Prostate gland (tissue), 2 donors: ENCODE results near the gene REPIN1. TPM values are rescaled to one million over a fixed set of nuclear protein-coding genes. Genes with fewer than 3 reads are reported as not detected.

Experiments used
- DNase-seq: peaks from one replicate; pipeline ENCODE4 v3.0.0-alpha.2; 2019; ENCODE audit warnings: low spot score
- H3K27ac ChIP-seq, 2 donors: fragments of 200-600 bp; sonication (generic); 2 replicates each; pipeline ENCODE4 v1.5.1; 2017 to 2019
- H3K27me3 ChIP-seq: fragments of 200-600 bp; sonication (generic); replicated peaks from 2 replicates; pipeline ENCODE4 v1.5.1; 2019; ENCODE audit not compliant: insufficient read depth
- H3K36me3 ChIP-seq, 2 donors: fragments of 200-600 bp; sonication (generic); 1 replicate in 1 of 2; 2 replicates in 1 of 2; pipeline versions ENCODE4 v1.5.1 to v1.8.1; 2017 to 2019
- H3K4me1 ChIP-seq: fragments of 200-600 bp; sonication (generic); replicated peaks from 2 replicates; pipeline ENCODE4 v1.5.1; 2019
- H3K4me3 ChIP-seq, 2 donors: fragments of 200-600 bp; sonication (generic); 2 replicates each; pipeline ENCODE4 v1.5.1; 2017 to 2019
- H3K9me3 ChIP-seq: fragments of 200-600 bp; sonication (generic); 2 replicates; pipeline ENCODE4 v1.5.1; 2017
- POLR2A ChIP-seq: fragments of 450-650 bp; IDR thresholded peaks from one replicate; pipeline ENCODE4 v1.6.1; 2016; ENCODE audit warnings: antibody characterized with exemption, mild to moderate bottlenecking
- POLR2AphosphoS5 ChIP-seq: sonication (generic); formaldehyde crosslinking; IDR thresholded peaks from one replicate; pipeline ENCODE4 v1.6.1; 2017; ENCODE audit warnings: antibody characterized with exemption
- WGBS: methylation state at CpG from one replicate; pipeline ENCODE4 v1.1.5; 2018; 5-methylcytosine and 5-hydroxymethylcytosine counted together
- intact Hi-C: fragments of 100-400 bp; cut with DNase I; formaldehyde crosslinking; loops from one replicate; pipeline ENCODE4 v1.14.2; 2022
- total RNA-seq, 2 donors: library from RNA; depleted of rRNA; stranded (reverse); fragments of >200 nt; gene quantifications; one replicate each; pipeline ENCODE4 v1.1.0, GENCODE V29; 2016
- TF ChIP-seq, protein P1 (sequence below), 4 experiments: fragments of 200-600 bp in 2 of 4; fragments of 450-650 bp in 2 of 4; sonication (generic) in 2 of 4; IDR thresholded peaks; 1 replicate in 3 of 4; 2 replicates in 1 of 4; pipeline ENCODE4 v1.5.1; 2016 to 2019; ENCODE audit warnings: antibody characterized with exemption in 4 of 4, mild to moderate bottlenecking in 2 of 4, moderate library complexity in 2 of 4

REPIN1 gene
- total RNA-seq, 2 donors from 2014 or later: 150 to 171 TPM

DNA sequence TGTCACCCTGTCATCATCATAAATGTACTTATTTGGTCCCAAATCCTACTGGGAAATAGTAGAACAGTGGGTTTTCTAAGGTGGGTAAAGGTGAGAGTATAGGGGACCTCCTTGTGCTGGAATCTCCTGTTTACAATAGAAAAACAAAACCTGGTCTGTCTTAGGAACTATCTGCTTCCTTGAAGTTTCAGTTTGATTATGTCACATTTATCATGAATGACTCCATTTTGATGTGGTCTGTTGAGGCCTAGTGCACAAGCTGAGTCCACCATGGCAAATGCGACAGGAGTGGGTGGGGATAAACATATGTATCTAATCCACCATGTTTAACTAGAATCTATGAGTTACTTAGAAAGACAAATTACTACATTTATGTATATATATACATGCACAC, 13.0 kb upstream of the REPIN1 start:
- TF ChIP-seq POLR2A (no peak), POLR2AphosphoS5 (no peak)
- TF ChIP-seq, protein P1, sequence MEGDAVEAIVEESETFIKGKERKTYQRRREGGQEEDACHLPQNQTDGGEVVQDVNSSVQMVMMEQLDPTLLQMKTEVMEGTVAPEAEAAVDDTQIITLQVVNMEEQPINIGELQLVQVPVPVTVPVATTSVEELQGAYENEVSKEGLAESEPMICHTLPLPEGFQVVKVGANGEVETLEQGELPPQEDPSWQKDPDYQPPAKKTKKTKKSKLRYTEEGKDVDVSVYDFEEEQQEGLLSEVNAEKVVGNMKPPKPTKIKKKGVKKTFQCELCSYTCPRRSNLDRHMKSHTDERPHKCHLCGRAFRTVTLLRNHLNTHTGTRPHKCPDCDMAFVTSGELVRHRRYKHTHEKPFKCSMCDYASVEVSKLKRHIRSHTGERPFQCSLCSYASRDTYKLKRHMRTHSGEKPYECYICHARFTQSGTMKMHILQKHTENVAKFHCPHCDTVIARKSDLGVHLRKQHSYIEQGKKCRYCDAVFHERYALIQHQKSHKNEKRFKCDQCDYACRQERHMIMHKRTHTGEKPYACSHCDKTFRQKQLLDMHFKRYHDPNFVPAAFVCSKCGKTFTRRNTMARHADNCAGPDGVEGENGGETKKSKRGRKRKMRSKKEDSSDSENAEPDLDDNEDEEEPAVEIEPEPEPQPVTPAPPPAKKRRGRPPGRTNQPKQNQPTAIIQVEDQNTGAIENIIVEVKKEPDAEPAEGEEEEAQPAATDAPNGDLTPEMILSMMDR (IDR thresholded peaks at IDR 0.05): no peak
- H3K27ac ChIP-seq: peak overlapping the region; percentile 72 to 79
- 89% methylated on average over 1 of the region's 1 CpG for WGBS
- intact Hi-C loops: no loop called here
- no peaks in the 10 kb centered on the region for H3K9me3 ChIP-seq
- DNase-seq: no peak
- no peak overlapping the region for H3K4me3 ChIP-seq
- H3K27me3 ChIP-seq: no peaks in the 10 kb centered on the region
- H3K36me3 ChIP-seq: no peaks in the 10 kb centered on the region
- no peaks in the 10 kb centered on the region for H3K4me1 ChIP-seq

DNA sequence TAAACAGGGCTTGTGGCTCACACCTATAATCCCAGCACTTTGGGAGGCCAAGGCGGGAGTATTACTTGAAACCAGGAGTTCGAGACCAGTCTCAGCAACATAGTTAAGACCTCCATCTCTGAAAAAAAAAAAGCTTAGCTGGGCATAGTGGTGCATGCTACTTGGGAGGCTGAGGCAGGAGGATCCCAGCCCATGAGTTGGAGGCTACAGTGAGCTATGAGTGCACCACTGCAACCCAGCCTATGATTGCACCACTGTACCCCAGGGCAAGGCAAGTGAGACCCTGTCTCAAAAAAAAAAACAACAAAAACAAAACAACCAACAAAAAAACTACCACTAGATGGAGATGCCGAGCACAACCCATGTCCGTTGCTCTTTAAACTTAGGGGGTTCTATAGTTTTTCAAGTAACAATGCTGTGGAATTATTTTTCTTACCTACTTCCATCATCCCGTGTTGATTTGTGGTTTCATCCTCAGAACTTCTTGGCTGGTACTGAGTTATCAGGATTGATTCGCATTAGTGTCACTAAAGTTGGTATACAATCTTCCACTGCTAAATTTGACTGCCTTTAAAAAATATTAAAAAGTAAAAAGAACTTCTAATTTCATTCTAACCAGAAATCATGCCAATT, 12.2 kb upstream of the REPIN1 start:
- Histone ChIP-seq H3K36me3 (no peaks in the 10 kb centered on the region), H3K4me3 (no peak overlapping the region), H3K27me3 (no peaks in the 10 kb centered on the region), H3K27ac (peak overlapping the region in 1 of 2 donors; percentile 79), H3K4me1 (no peaks in the 10 kb centered on the region), H3K9me3 (no peaks in the 10 kb centered on the region)
- WGBS: 41% methylated on average over 6 of the region's 6 CpGs
- intact Hi-C loops: no loop called here
- DNase-seq: no peak
- TF ChIP-seq, protein P1 (IDR thresholded peaks at IDR 0.05): peak; percentile 43 to 47 (median 45)
- TF ChIP-seq POLR2AphosphoS5: no peak
- TF ChIP-seq POLR2A: no peak

DNA sequence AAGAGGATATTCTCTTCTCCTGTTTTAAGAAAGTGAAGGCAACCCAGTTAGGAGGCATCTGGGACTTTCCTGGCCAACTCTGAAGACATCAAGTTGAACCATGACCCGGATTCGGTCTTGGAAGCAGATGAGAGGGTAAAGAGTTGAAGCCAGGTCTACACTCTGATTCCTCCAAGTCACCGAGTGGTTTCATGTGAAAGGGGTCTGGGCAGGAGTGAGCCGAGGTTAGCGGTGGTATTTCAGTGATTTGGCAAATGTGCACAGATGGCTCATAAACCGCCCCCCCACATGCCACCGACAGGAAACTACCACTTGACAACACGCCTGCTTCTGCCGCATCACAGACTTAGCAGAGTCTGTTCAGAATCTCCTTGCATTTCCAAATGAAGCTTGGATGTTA, 11.4 kb upstream of the REPIN1 start:
- no peak overlapping the region for H3K4me3 ChIP-seq

DNA sequence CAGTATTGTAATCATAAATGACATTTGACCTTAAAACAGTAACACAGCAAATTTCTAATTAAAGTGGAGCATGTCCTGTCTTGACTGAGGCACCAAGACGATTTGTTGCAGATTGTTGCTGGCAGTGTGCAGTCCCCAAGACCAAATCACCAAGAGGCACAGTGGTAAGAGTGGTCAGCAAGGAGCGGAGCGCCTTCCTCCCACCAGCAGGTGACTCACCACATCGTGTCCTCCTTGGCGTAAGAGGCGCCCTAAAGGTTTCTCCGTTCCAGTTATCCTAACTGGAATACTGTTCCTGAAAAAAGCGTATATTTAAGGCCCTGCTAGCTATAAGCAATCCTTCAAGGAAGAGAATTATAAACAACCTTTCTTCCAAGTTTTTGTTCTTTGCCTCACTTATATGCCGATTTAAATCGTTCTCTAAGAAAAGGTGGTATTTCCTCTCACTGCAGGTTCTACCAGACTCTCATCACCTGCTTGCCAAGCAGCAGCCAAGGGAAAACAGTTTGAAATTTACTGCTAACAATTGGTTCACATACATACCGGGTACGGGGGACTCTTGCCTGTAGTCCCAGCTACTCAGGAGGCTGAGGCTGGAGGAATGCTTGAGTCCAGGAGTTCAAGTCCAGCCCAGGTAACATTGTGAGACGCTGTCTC, 10.7 kb upstream of the REPIN1 start:
- intact Hi-C loops: no loop called here
- Histone ChIP-seq H3K4me3 (no peak overlapping the region), H3K36me3 (no peaks in the 10 kb centered on the region), H3K27ac (no peak overlapping the region), H3K9me3 (no peaks in the 10 kb centered on the region), H3K4me1 (no peaks in the 10 kb centered on the region), H3K27me3 (no peaks in the 10 kb centered on the region)
- TF ChIP-seq POLR2A: no peak
- TF ChIP-seq, protein P1 (IDR thresholded peaks at IDR 0.05): peak in 1 of 4 experiments; percentile 28
- TF ChIP-seq POLR2AphosphoS5: no peak
- no peak for DNase-seq
- 57% methylated on average over 13 of the region's 13 CpGs for WGBS

More for the DNA sequence above, 11.4 kb upstream of the REPIN1 start:
- H3K27me3 ChIP-seq: no peaks in the 10 kb centered on the region
- TF ChIP-seq, protein P1 (IDR thresholded peaks at IDR 0.05): no peak
- TF ChIP-seq POLR2A: no peak
- TF ChIP-seq POLR2AphosphoS5: no peak
- 28% methylated on average over 9 of the region's 9 CpGs for WGBS
- H3K4me1 ChIP-seq: no peaks in the 10 kb centered on the region
- no peaks in the 10 kb centered on the region for H3K36me3 ChIP-seq
- H3K9me3 ChIP-seq: no peaks in the 10 kb centered on the region
- no peak for DNase-seq
- no peak overlapping the region for H3K27ac ChIP-seq
- intact Hi-C loops: no loop called here

DNA sequence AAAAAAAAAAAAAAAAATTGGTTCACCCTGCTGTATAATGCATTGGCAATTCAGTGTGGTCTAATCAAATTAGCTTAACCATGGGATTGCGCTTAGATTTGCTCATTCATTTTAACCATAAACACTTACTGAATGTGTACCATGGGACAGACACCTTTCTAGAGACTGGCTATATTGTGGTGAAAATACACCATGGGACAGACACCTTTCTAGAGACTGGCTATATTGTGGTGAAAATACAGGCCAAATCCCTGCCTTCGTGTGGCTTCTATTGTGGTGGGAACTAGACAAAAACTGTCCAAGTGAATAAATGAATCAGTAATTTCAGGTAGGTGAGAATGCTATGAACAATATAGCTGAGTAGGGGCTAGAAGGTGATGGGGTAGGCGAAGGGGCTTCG, 10.2 kb upstream of the REPIN1 start:
- intact Hi-C loops: no loop called here

More for the DNA sequence above, 10.2 kb upstream of the REPIN1 start:
- H3K27ac ChIP-seq: no peak overlapping the region
- H3K27me3 ChIP-seq: no peaks in the 10 kb centered on the region
- TF ChIP-seq, protein P1 (IDR thresholded peaks at IDR 0.05): no peak
- no peak for TF ChIP-seq POLR2AphosphoS5
- no peak for TF ChIP-seq POLR2A
- no peak overlapping the region for H3K4me3 ChIP-seq
- H3K4me1 ChIP-seq: no peaks in the 10 kb centered on the region
- no peak for DNase-seq
- H3K9me3 ChIP-seq: no peaks in the 10 kb centered on the region
- 98% methylated on average over 4 of the region's 4 CpGs for WGBS
- no peaks in the 10 kb centered on the region for H3K36me3 ChIP-seq
